ENCODE data around the gene IL1RL1. TPM values are rescaled to one million over a fixed set of nuclear protein-coding genes. Genes with fewer than 3 reads are reported as not detected.

The IL1RL1 gene
- polyA plus RNA-seq, 1 donor from 2014 or later: not detected

GRCh38 chr2:102337012-102337411, 25.6 kb downstream of the IL1RL1 start:
- no peaks in the 10 kb centered on the region for H3K36me3 ChIP-seq (ENCODE audit: insufficient read depth, low read length)
- no peaks in the 10 kb centered on the region for H3K79me2 ChIP-seq (replicated peaks; ENCODE audit: insufficient read depth, low read length)
- H4K20me1 ChIP-seq (ENCODE audit: insufficient read depth): no peaks in the 10 kb centered on the region
- H3K9me2 ChIP-seq (ENCODE audit: insufficient read depth, low read length): no peaks in the 10 kb centered on the region
- H2AFZ ChIP-seq (ENCODE audit: low read depth, low read length): no peak overlapping the region
- no peaks in the 10 kb centered on the region for H3K9me3 ChIP-seq (ENCODE audit: low read length)
- no peak overlapping the region for H3K4me2 ChIP-seq (ENCODE audit: low read length)
- no peaks in the 10 kb centered on the region for H3K27me3 ChIP-seq (ENCODE audit: insufficient read depth, low read depth, low read length)
- H3F3A ChIP-seq (ENCODE audit: insufficient read depth, low read length, poor library complexity, severe bottlenecking): no peaks in the 10 kb centered on the region
- H3K27ac ChIP-seq (ENCODE audit: low read length): no peak overlapping the region
- H3K4me3 ChIP-seq (ENCODE audit: low read length): no peak overlapping the region
- no peak overlapping the region for H3K9ac ChIP-seq (ENCODE audit: low read length)
- no peak for TF ChIP-seq EZH2 (IDR thresholded peaks at IDR 0.05; ENCODE audit: borderline replicate concordance, insufficient read depth, low read length, poor library complexity, severe bottlenecking)

- Histone ChIP-seq H3K27me3 (ENCODE audit: insufficient read depth, low read depth, low read length) (no peaks in the 10 kb centered on the region), H3K27ac (ENCODE audit: low read length) (no peak overlapping the region), H3K9me2 (ENCODE audit: insufficient read depth, low read length) (no peaks in the 10 kb centered on the region), H3K79me2 (replicated peaks; ENCODE audit: insufficient read depth, low read length) (no peaks in the 10 kb centered on the region), H3K36me3 (ENCODE audit: insufficient read depth, low read length) (no peaks in the 10 kb centered on the region), H3K4me3 (ENCODE audit: low read length) (no peak overlapping the region), H4K20me1 (ENCODE audit: insufficient read depth) (no peaks in the 10 kb centered on the region), H3K9me3 (ENCODE audit: low read length) (no peaks in the 10 kb centered on the region), H3K9ac (ENCODE audit: low read length) (no peak overlapping the region), H2AFZ (ENCODE audit: low read depth, low read length) (no peak overlapping the region), H3F3A (ENCODE audit: insufficient read depth, low read length, poor library complexity, severe bottlenecking) (no peaks in the 10 kb centered on the region), H3K4me2 (ENCODE audit: low read length) (no peak overlapping the region)
- TF ChIP-seq TAF1 (IDR thresholded peaks at IDR 0.05; ENCODE audit: low read depth) (no peak), RAD21 (conservative IDR thresholded peaks at IDR 0.05) (no peak), MXI1 (conservative IDR thresholded peaks at IDR 0.05; ENCODE audit: poor library complexity, severe bottlenecking) (no peak), EP300 (conservative IDR thresholded peaks at IDR 0.05; ENCODE audit: poor library complexity, severe bottlenecking) (no peak), SMC3 (conservative IDR thresholded peaks at IDR 0.05; ENCODE audit: poor library complexity) (no peak), CTCF (IDR thresholded peaks at IDR 0.05; ENCODE audit: poor library complexity, severe bottlenecking) (no peak), POLR2AphosphoS5 (IDR thresholded peaks at IDR 0.05) (no peak), EZH2 (IDR thresholded peaks at IDR 0.05; ENCODE audit: borderline replicate concordance, insufficient read depth, low read length, poor library complexity, severe bottlenecking) (no peak), REST (IDR thresholded peaks at IDR 0.05; ENCODE audit: borderline replicate concordance) (no peak)
Measured at GRCh38 chr2:102337481-102338386, 26.4 kb downstream of the IL1RL1 start.
